Measurements from ENCODE around the gene CIB4.
A peak's percentile ranks its signal among the peaks of the same experiment; 100 is the strongest.

CIB4 gene

DNA sequence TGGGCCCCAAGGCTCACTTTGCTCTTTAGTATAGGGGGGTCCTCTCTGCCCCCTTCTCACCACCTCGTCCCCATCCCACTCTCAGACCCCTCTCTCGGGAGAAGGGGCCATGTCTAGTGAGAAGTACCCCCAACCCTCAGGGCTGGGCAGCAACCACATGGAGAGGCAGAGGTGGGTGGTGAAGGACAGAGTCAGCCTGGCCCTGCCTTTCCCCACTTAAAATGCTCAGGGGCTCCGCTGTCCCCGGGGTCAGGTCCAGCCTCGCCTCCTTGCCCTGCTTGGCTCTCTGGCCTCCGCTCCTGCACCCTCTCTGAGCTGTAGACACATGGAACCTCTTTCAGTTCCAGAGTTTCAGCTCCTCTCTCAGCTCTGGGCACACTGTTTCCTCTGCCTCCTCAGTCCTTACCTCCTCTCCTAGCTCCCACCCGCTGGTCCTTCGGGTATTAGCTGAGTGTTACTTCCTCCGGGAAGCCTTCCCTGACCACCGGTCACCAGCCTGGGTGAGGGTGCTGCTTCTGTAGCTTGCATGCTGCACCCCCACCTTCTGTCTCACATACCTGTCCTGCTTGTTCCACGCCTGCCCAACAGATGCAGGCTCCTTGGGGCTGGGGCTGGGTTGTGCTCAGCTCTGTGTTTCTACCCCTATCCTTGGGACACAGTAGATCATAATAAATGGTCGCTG is 83.8 kb downstream of the CIB4 start:
- no peak for DNase-seq

DNA sequence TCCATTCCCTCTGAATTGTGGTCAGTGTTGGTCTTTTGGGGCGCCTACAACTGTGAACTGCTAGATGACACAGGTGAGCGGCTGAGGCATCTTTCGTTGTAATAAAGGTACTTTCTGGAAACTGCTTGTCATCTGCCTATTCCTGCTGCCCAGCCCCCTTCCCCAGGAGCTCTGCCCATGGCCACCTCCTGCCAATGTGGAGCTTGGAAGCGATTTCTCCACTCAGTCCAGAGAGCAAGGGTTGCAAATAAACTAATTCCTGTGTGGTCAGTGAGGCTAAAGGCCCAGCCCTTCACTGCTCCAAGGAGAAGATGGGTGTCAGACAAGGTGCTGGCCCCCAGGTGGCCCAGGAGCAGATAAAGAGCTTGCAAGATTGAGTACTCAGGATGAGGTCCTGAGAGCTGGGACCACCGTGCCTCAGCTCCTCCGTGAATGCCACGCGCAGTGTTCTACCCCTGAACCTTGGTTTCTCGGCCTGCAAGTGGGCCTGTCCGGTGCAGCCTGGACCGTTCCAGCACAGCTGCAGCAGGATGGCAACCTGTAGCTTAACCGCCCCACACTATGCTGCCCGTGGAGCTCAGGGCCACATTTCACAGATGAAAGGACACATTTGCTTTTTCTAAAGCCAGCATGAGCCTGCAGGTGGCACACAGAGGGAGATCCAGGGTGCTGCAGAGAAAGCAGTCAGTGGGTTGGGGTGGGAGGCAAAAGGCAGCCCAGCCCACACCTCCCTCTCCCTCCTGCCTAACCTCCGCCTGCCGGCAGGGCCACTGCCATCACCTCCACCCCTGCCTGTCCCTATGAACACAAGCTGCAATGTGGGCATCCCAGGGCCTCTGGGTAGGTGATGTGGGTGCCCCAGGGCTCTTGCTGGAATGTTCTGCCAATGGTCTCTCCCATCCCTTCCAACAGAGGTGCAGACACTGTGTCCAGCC is 84.6 kb downstream of the CIB4 start:
- DNase-seq, result no peak
- TF ChIP-seq POLR2A (IDR thresholded peaks at IDR 0.05; ENCODE audit: low read length) (no peak), GATA1 (IDR thresholded peaks at IDR 0.05; ENCODE audit: low read depth, low read length) (no peak)

More for the DNA sequence above, 83.8 kb downstream of the CIB4 start:
- TF ChIP-seq POLR2A (IDR thresholded peaks at IDR 0.05; ENCODE audit: low read length) (no peak), GATA1 (IDR thresholded peaks at IDR 0.05; ENCODE audit: low read depth, low read length) (no peak)

DNA sequence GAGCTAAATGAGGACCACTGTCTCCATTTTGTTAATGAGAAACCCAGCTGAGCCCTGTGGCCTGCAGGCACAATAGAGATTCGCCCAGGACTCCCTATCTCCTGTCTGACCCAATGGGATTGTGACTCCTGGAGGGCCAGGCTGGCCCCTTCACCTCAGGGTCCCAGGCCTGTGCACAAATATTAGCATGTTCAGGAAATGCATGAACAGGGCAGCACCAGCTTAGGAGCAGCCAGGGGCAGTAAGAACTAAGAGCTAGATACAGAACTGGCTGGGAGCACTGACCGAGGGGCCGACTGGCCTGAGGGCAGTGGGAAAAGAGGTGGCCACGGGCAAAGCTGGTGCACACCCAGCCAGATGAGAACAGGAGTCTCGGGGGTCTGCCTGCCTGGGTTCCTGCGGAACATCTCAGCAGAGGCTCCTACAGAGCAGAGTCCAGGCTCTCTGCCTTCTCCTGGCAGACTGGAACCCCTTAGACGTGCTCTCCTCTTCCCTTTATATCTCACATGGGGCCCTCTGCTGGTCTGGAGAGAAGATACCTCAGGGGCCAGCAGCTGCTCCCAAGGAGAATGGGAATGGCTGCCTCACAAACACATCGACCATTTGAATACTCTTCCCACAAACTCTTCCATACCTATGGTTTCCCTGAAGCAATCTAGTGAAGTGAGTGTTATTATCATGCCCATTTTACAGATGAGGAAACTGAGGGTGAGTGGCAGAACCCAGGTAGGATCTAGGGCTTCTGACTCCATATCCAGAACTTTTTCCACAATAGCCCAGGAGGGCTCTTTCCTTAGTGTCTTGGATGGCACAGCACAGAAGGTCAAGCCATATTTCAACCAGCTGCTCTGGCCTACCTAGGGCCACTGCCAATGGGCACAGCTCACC is 85.7 kb downstream of the CIB4 start:
- DNase-seq, result peak in 1 of 2 experiments; percentile 5
- TF ChIP-seq POLR2A (IDR thresholded peaks at IDR 0.05; ENCODE audit: low read length), result no peak
- TF ChIP-seq GATA1 (IDR thresholded peaks at IDR 0.05; ENCODE audit: low read depth, low read length), result no peak

DNA sequence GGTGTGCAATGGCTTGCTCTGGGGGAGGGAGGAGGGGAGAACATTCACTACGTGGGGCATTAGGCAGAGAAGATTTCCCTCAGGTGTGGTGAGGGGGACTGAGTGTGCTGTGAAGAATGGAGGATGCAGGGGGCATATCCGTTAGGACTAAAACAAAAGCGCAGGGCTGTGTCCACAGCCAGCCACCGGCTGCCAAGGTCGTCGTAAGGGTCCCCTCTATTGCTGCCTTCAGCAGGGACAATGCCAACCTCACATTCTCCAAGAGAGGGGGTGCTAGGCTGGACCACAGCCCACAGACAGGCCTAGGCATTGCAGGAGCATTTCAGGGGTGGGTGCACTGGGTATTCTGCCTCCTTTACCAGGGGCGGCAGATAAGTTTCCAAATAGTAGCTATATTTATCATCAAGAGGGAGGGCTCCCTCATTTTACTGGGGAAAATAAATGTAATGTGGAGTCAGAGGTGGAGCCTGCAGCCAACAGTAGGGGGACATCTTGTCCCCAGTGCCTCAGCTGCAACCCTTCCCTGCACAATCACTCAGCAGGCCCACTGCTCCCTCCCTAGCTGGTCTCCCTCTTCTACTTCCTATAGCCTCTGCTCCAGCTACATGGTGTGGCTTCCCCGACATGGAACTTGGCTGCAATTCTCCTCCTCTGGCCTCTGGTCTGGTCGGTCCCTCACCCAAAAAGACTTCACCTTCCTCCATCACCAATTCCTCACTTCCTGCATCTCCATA is 88.4 kb downstream of the CIB4 start:
- no peak for TF ChIP-seq GATA1 (IDR thresholded peaks at IDR 0.05; ENCODE audit: low read depth, low read length)
- TF ChIP-seq POLR2A (IDR thresholded peaks at IDR 0.05; ENCODE audit: low read length), result no peak
- DNase-seq, result no peak

DNA sequence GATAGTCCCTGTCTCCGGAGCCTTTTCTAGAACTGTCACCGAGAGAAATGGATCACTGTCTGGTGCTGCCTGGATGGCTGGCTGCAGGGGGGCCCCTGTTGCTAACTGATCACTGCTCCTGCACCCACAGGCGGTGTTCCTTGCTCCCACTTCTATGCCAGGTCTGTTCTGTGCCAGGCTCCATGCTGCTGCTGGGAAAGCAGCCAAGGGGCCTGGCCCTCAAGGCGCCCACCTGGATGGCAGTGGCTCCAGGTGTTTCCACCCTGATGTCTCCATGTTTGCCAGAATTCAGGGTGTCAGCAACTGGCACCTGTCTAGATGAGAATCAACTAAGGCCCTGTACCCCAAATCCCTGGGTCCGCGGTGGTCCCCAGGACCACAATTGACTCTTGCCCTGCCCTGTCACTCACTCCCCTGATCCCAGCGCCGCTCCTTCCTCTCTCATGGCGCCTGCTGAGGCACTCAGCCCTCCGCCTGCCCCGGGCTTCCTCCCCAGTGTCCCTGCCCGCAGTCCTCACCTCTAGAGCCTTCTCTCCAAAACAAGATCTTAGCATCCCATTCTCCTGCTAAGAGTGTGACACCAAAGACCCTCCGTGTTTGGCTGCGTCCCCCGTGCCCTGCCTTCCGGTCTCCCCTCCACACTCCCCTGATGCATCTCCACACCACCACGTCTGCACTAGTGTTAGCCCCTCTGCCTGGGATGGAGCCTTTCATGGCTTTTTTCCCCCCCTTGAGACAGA is 90.7 kb downstream of the CIB4 start:
- TF ChIP-seq GATA1 (IDR thresholded peaks at IDR 0.05; ENCODE audit: low read depth, low read length), result no peak
- TF ChIP-seq POLR2A (IDR thresholded peaks at IDR 0.05; ENCODE audit: low read length), result no peak
- DNase-seq, result no peak

DNA sequence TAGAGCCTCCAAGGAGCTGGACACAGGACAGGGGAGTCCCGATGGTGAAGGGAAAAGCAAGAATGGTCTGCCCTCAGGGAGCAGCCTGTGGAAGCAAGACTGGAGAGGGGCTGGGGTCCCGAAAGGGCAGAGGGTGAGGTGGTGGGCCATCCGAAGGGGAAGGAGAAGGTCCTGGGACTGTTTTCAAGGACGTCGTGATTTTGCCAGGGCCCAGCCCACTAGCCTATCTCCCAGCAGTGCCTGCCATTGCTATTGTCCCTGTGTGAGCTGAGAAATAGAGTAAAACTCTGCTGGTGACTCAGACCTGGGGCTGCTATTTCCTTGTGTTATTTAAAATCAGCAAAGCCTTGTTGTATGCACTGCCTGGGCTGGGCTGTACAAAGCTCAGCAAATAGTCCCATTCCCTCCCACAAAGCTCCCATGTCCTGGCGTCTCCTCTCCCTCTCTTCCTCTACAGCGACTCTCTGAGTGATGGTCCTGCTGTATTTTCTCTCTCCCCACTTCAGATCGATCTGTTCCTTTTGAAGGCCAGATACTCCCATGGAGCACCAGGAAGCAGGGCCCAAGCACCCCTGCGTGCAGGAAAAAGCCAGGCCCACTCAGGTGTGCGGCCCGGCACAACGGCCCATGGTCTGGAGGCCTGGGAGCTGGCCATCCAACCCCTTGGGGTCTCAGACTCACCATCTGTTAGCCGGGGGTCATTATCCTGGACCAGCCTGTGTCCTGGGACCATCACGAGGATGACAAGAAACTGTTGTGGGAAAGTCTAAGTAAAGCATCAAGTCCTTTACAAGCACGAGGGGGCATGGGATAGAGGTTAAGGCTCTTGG is 98.3 kb downstream of the CIB4 start:
- TF ChIP-seq GATA1 (IDR thresholded peaks at IDR 0.05; ENCODE audit: low read depth, low read length) (no peak), POLR2A (IDR thresholded peaks at IDR 0.05; ENCODE audit: low read length) (no peak)
- no peak for DNase-seq

DNA sequence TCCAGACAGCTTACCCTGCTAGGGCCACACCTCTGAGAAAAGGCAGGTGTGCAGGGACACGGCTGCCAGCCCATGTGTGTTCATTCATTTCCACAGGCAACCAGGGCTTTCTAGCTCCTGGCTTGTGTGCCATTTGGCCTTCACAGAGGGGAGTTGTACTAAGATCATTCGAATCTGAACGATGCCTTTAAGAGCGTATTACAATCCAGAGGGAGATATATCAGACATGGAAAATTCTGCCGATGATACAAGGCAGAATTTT is 99.0 kb downstream of the CIB4 start:
- no peak for DNase-seq
- no peak for TF ChIP-seq POLR2A (IDR thresholded peaks at IDR 0.05; ENCODE audit: low read length)
- no peak for TF ChIP-seq GATA1 (IDR thresholded peaks at IDR 0.05; ENCODE audit: low read depth, low read length)

DNA sequence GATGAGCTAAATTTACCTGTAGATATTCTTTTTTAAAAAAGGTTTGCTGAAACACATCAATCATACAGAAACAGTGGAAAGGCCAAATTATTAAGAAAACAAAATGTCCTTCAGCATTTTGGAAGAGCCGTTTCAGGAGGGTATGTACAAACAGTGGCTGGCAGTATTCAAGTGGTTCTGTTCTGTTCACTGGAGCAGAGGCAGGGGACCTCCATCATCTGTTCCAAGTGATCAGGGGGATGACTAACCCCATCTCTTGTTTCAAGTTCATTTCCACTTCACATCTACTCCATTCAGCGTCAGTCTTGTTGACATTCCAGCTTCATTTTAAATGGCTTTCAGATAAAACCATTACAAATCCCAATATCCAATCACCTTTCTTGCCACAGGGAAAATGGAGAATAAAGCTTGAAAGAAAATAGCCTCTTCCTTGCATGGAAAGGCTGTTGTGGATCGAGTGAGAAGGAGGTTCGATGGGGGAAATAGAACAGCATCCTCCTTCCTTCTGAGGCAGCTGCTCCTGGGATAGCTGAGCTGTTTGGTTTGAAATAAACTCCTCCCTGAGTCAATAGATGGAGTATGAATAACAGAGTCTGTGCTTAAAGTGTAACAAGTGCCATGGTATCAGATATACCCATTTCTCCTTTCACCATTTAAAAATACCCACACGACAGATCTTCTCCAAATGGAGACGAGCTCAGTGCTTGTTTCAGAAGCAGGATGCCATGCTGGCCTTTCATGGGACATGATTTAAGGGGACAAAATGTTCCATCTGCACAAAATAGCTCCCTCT is 99.6 kb downstream of the CIB4 start:
- DNase-seq, result no peak
- TF ChIP-seq POLR2A (IDR thresholded peaks at IDR 0.05; ENCODE audit: low read length) (no peak), GATA1 (IDR thresholded peaks at IDR 0.05; ENCODE audit: low read depth, low read length) (no peak)

DNA sequence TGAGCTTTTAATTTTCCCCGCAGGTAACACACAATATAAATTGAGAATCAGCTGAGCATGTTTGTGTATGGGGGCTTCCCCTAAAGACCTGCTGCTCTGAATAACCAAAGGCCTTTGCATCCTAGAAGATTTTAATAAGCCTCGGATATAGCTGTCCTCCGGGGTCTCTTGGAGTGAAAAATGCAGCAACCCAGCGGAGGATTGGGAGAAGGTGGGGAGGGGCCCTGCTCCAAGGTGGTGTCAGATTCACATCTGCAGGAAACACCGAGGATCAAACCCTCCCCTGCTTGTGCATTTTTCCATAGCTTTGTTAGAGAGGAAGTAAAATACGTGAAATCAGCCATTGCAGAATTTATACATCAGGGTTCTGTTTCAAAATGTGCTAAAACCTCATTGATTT is 100.2 kb downstream of the CIB4 start:
- no peak for TF ChIP-seq GATA1 (IDR thresholded peaks at IDR 0.05; ENCODE audit: low read depth, low read length)
- DNase-seq, result no peak

DNA sequence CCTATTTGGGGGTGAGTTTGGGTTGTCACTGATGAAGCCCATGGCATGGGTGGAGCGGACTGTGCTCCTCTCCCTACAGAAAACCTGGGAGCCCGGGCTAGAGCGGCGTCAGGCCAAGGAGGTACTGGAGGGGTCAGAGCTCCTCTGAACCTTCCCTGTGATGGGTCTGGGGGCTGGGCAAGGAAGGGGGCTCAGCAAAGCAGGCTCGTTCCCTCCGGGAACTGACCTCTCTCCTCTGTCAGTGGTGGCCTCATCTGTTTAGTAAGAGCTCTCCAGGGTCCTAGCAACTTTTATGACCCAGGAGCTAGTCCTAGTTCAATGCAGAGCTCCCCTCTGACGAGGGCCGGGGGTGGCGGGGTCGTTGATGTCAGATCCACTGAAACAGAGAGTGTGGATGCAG is 100.9 kb downstream of the CIB4 start:
- DNase-seq, result no peak
- TF ChIP-seq GATA1 (IDR thresholded peaks at IDR 0.05; ENCODE audit: low read depth, low read length), result no peak
- no peak for TF ChIP-seq POLR2A (IDR thresholded peaks at IDR 0.05; ENCODE audit: low read length)

DNA sequence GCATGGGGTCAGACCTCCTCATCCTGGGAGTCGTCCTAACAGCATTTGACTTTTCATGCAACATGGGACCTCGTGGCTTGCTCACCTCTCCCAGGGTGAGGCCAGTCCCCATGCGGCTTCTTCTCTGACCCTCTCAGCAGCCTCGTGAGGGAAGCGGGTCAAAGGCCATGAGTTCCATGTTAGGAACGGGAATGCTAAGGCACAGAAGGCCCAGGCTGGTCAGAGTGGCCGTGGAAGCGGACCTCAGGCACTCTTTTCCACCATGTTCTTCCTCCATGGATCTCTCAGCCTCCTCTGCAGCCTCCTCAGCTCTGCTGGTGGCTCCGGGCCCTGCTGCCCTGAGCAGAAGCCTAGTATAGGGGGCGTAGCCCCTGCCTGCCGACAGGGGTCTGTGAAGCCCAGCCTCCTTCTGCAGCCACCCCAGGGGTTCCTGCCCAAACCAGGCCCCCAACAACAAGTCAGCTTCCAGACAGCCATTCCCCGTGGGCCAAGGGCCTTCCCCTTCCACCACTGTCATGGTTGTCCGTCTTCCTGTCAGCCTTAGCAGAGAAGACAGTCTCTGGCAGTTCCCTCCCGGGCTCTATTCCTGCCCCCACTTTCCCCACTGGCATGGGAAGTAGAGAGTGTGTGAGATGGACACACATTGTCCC is 103.2 kb downstream of the CIB4 start:
- TF ChIP-seq POLR2A (IDR thresholded peaks at IDR 0.05; ENCODE audit: low read length) (no peak), GATA1 (IDR thresholded peaks at IDR 0.05; ENCODE audit: low read depth, low read length) (no peak)

More for the DNA sequence above, 103.2 kb downstream of the CIB4 start:
- DNase-seq, result no peak
